Naive thymus-derived CD4-positive, alpha-beta T cell (primary cell): ENCODE data around the gene FBXO31. TPM values are rescaled to one million over a fixed set of nuclear protein-coding genes. Genes with fewer than 3 reads are reported as not detected.

Experiments
- ATAC-seq: fragments of 150-1000 bp; cut with Tn5 transposase; 2 replicates; pipeline ENCODE4 v1.10.0; 2021; ENCODE audit warnings: mild to moderate bottlenecking, moderate library complexity
- CTCF ChIA-PET: fragments of 350-600 bp; sonication (Branson Sonifier 250); formaldehyde crosslinking; loops from one replicate; lab custom pipeline; 2021; ENCODE audit warnings: antibody characterized with exemption; lab: Charles Lee
- POLR2A ChIA-PET: fragments of 350-600 bp; sonication (Branson Sonifier 250); formaldehyde crosslinking; loops from one replicate; lab custom pipeline; 2021; ENCODE audit warnings: antibody characterized with exemption, inconsistent platforms; lab: Charles Lee
- DNase-seq, 9 donors: peaks; one replicate each; pipeline versions ENCODE4 v3.0.0 to v3.0.0-alpha.2; 2020 to 2022; ENCODE audit warnings: mixed read lengths in 1 of 9
- H3K27ac ChIP-seq: one replicate; pipeline ENCODE4 v1.7.0; 2013; ENCODE audit warnings: mild to moderate bottlenecking, low read depth, low read length, moderate library complexity
- H3K27me3 ChIP-seq, 2 donors: one replicate each; pipeline ENCODE4 v1.7.0; 2013; ENCODE audit warnings: low read length in 2 of 2, mild to moderate bottlenecking in 2 of 2, moderate library complexity in 2 of 2; ENCODE audit not compliant: control insufficient read depth in 2 of 2, insufficient read depth in 2 of 2
- H3K36me3 ChIP-seq, 3 experiments: 1 replicate in 2 of 3; 2 replicates in 1 of 3; pipeline ENCODE4 v1.7.0; 2013; ENCODE audit warnings: low read length in 3 of 3, mild to moderate bottlenecking in 3 of 3, moderate library complexity in 1 of 3; ENCODE audit not compliant: insufficient read depth in 3 of 3, control insufficient read depth in 2 of 3
- H3K4me1 ChIP-seq, 2 donors: one replicate each; pipeline ENCODE4 v1.7.0; 2013; ENCODE audit warnings: low read length in 2 of 2, mild to moderate bottlenecking in 2 of 2, moderate library complexity in 1 of 2; ENCODE audit not compliant: control insufficient read depth in 2 of 2, insufficient read depth in 2 of 2
- H3K4me3 ChIP-seq: 2 replicates; pipeline ENCODE4 v1.7.0; 2013; ENCODE audit warnings: mild to moderate bottlenecking, low read length
- H3K9me3 ChIP-seq, 3 experiments: 1 replicate in 2 of 3; 2 replicates in 1 of 3; pipeline ENCODE4 v1.7.0; 2013; ENCODE audit warnings: low read length in 3 of 3; ENCODE audit not compliant: control insufficient read depth in 2 of 3
- H3K27ac Mint-ChIP-seq, 9 donors: one replicate each; pipeline ENCODE4 v1.8.0; 2020 to 2022; ENCODE audit warnings: mixed read lengths in 9 of 9, mild to moderate bottlenecking in 8 of 9, moderate library complexity in 5 of 9, inconsistent platforms in 2 of 9
- H3K27me3 Mint-ChIP-seq, 5 donors: one replicate each; pipeline ENCODE4 v1.8.0; 2021 to 2022; ENCODE audit warnings: mixed read lengths in 5 of 5, mild to moderate bottlenecking in 1 of 5
- H3K36me3 Mint-ChIP-seq, 5 donors: one replicate each; pipeline ENCODE4 v1.8.0; 2020 to 2022; ENCODE audit warnings: mixed read lengths in 5 of 5, mild to moderate bottlenecking in 3 of 5, inconsistent platforms in 1 of 5
- H3K4me1 Mint-ChIP-seq, 7 donors: one replicate each; pipeline ENCODE4 v1.8.0; 2020 to 2022; ENCODE audit warnings: mixed read lengths in 7 of 7, mild to moderate bottlenecking in 3 of 7, inconsistent platforms in 1 of 7
- H3K4me3 Mint-ChIP-seq, 10 donors: one replicate each; pipeline ENCODE4 v1.8.0; 2020 to 2022; ENCODE audit warnings: mild to moderate bottlenecking in 10 of 10, mixed read lengths in 10 of 10, moderate library complexity in 6 of 10, inconsistent platforms in 2 of 10
- H3K9me3 Mint-ChIP-seq, 11 donors: one replicate each; pipeline ENCODE4 v1.8.0; 2020 to 2022; ENCODE audit warnings: mixed read lengths in 11 of 11, mild to moderate bottlenecking in 4 of 11, inconsistent platforms in 1 of 11, moderate library complexity in 1 of 11
- intact Hi-C, 2 donors: fragments of 100-400 bp; cut with micrococcal nuclease; formaldehyde crosslinking; loops; one replicate each; pipeline ENCODE4 v1.15.1; 2023
- polyA plus RNA-seq, 2 donors: library from polyadenylated mRNA; unstranded; fragments of 300-500 nt; fragmentation: Illumina TruSeq; gene quantifications; one replicate each; pipeline ENCODE4 v1.2.3, GENCODE V29; 2021
- total RNA-seq, 6 experiments: library from RNA in 5 of 6; stranded (reverse) in 5 of 6; gene quantifications; 1 replicate in 5 of 6; 2 replicates in 1 of 6; pipeline ENCODE4 v1.2.3 and lab custom pipeline; 2021 to 2026

FBXO31 gene
- total and polyA plus RNA-seq, 7 experiments from 2014 or later, result 16.8 to 41.9 (median 30.8) TPM

- Histone ChIP-seq H3K4me1 (no peaks in the 10 kb centered on the region), H3K27me3 (no peaks in the 10 kb centered on the region), H3K9me3 (no peaks in the 10 kb centered on the region), H3K27ac (no peak overlapping the region), H3K36me3 (peaks cover 0 to 70% (median 6%) of the 10 kb centered on the region in 3 experiments), H3K4me3 (no peak overlapping the region)
- ChIA-PET POLR2A (no interaction called here), CTCF (no interaction called here)
- H3K9me3 Mint-ChIP-seq, result no peaks in the 10 kb centered on the region
- ATAC-seq (no peak), DNase-seq (no peak)
- no peaks in the 10 kb centered on the region for H3K27me3 Mint-ChIP-seq
- intact Hi-C loops, result no loop called here
- no peak overlapping the region for H3K4me3 Mint-ChIP-seq
- H3K36me3 Mint-ChIP-seq, result peaks cover 1 to 34% (median 8%) of the 10 kb centered on the region in 5 donors
- H3K4me1 Mint-ChIP-seq, result peaks cover 10 to 30% (median 24%) of the 10 kb centered on the region in 7 donors
- no peak overlapping the region for H3K27ac Mint-ChIP-seq
Observed at GRCh38 chr16:87361916-87362619, 21.5 kb downstream of the FBXO31 start.

- H3K4me3 ChIP-seq, result no peak overlapping the region
- ATAC-seq, result no peak
- POLR2A ChIA-PET, result no interaction called here
- Mint-ChIP-seq H3K27me3 (no peaks in the 10 kb centered on the region), H3K27ac (no peak overlapping the region), H3K4me3 (no peak overlapping the region), H3K4me1 (peaks cover 5 to 24% (median 17%) of the 10 kb centered on the region in 7 donors), H3K9me3 (no peaks in the 10 kb centered on the region), H3K36me3 (peaks cover 1 to 34% (median 8%) of the 10 kb centered on the region in 5 donors)
- peaks cover 0 to 66% (median 4%) of the 10 kb centered on the region in 3 experiments for H3K36me3 ChIP-seq
- intact Hi-C loops, result no loop called here
- CTCF ChIA-PET, result interaction anchor here (0.8 kb wide), 1 partner anchor 39 kb away, joined by 4 read pairs; no protein-coding TSS in a partner anchor
- H3K27me3 ChIP-seq, result no peaks in the 10 kb centered on the region
- no peaks in the 10 kb centered on the region for H3K4me1 ChIP-seq
- no peak overlapping the region for H3K27ac ChIP-seq
- no peaks in the 10 kb centered on the region for H3K9me3 ChIP-seq
- DNase-seq, result no peak
Observed at GRCh38 chr16:87360862-87361610, 22.5 kb downstream of the FBXO31 start.

GRCh38 chr16:87359121-87359520, 24.5 kb downstream of the FBXO31 start:
- peaks cover 0 to 10% (median 6%) of the 10 kb centered on the region in 7 donors for H3K4me1 Mint-ChIP-seq
- POLR2A ChIA-PET, result no interaction called here

GRCh38 chr16:87358696-87359095, 24.9 kb downstream of the FBXO31 start:
- Mint-ChIP-seq H3K4me3 (no peak overlapping the region), H3K27me3 (no peaks in the 10 kb centered on the region), H3K36me3 (peaks cover 1 to 34% (median 8%) of the 10 kb centered on the region in 5 donors), H3K9me3 (no peaks in the 10 kb centered on the region), H3K4me1 (peaks cover 0 to 10% (median 5%) of the 10 kb centered on the region in 7 donors), H3K27ac (no peak overlapping the region)
- H3K9me3 ChIP-seq, result no peaks in the 10 kb centered on the region
- H3K27ac ChIP-seq, result no peak overlapping the region
- H3K27me3 ChIP-seq, result no peaks in the 10 kb centered on the region
- intact Hi-C loops, result no loop called here
- peaks cover 0 to 52% (median 4%) of the 10 kb centered on the region in 3 experiments for H3K36me3 ChIP-seq
- ChIA-PET CTCF (no interaction called here), POLR2A (no interaction called here)
- DNase-seq, result no peak
- no peak overlapping the region for H3K4me3 ChIP-seq
- ATAC-seq, result no peak
- no peaks in the 10 kb centered on the region for H3K4me1 ChIP-seq

More at GRCh38 chr16:87359121-87359520, 24.5 kb downstream of the FBXO31 start:
- CTCF ChIA-PET, result no interaction called here
- no peak overlapping the region for H3K27ac ChIP-seq
- H3K4me1 ChIP-seq, result no peaks in the 10 kb centered on the region
- Mint-ChIP-seq H3K27ac (peak overlapping the region in 2 of 9 donors; percentile 17 to 64), H3K36me3 (peaks cover 1 to 34% (median 8%) of the 10 kb centered on the region in 5 donors), H3K9me3 (no peaks in the 10 kb centered on the region), H3K4me3 (no peak overlapping the region), H3K27me3 (no peaks in the 10 kb centered on the region)
- no peaks in the 10 kb centered on the region for H3K9me3 ChIP-seq
- H3K36me3 ChIP-seq, result peaks cover 0 to 55% (median 4%) of the 10 kb centered on the region in 3 experiments
- ATAC-seq (no peak), DNase-seq (no peak)
- no peak overlapping the region for H3K4me3 ChIP-seq
- no peaks in the 10 kb centered on the region for H3K27me3 ChIP-seq
- intact Hi-C loops, result no loop called here

- POLR2A ChIA-PET, result no interaction called here
- H3K36me3 ChIP-seq, result peaks cover 0 to 56% (median 4%) of the 10 kb centered on the region in 3 experiments
- no peaks in the 10 kb centered on the region for H3K27me3 ChIP-seq
- no peaks in the 10 kb centered on the region for H3K4me1 ChIP-seq
- DNase-seq, result no peak
- H3K9me3 ChIP-seq, result no peaks in the 10 kb centered on the region
- CTCF ChIA-PET, result no interaction called here
- Mint-ChIP-seq H3K27ac (no peak overlapping the region), H3K4me3 (no peak overlapping the region), H3K9me3 (no peaks in the 10 kb centered on the region), H3K27me3 (no peaks in the 10 kb centered on the region), H3K4me1 (peaks cover 0 to 8% (median under 1%) of the 10 kb centered on the region in 7 donors), H3K36me3 (peaks cover 0 to 31% (median 8%) of the 10 kb centered on the region in 5 donors)
- no peak overlapping the region for H3K4me3 ChIP-seq
- intact Hi-C loops, result no loop called here
- no peak for ATAC-seq
- H3K27ac ChIP-seq, result no peak overlapping the region
Observed at GRCh38 chr16:87358250-87358649, 25.3 kb downstream of the FBXO31 start.

- H3K27ac Mint-ChIP-seq, result peak overlapping the region in 1 of 9 donors; percentile 28
- Histone ChIP-seq H3K4me3 (no peak overlapping the region), H3K4me1 (no peaks in the 10 kb centered on the region), H3K27ac (no peak overlapping the region), H3K36me3 (peaks cover 0 to 53% (median 4%) of the 10 kb centered on the region in 3 experiments), H3K27me3 (no peaks in the 10 kb centered on the region), H3K9me3 (no peaks in the 10 kb centered on the region)
- H3K36me3 Mint-ChIP-seq, result peaks cover 0 to 32% (median 8%) of the 10 kb centered on the region in 5 donors
- intact Hi-C loops, result no loop called here
- no peaks in the 10 kb centered on the region for H3K9me3 Mint-ChIP-seq
- CTCF ChIA-PET, result interaction anchor here (1.2 kb wide), 1 partner anchor 26 kb away, joined by 3 read pairs; no protein-coding TSS in a partner anchor
- H3K4me1 Mint-ChIP-seq, result peaks cover 0 to 8% (median 0%) of the 10 kb centered on the region in 7 donors
- no peak overlapping the region for H3K4me3 Mint-ChIP-seq
- H3K27me3 Mint-ChIP-seq, result no peaks in the 10 kb centered on the region
- DNase-seq, result no peak
- POLR2A ChIA-PET, result no interaction called here
- ATAC-seq, result no peak
Observed at GRCh38 chr16:87356491-87356853, 27.1 kb downstream of the FBXO31 start.
